H9 (cell line): Measurements from ENCODE around the gene MCRIP1. TPM values are rescaled to one million over a fixed set of nuclear protein-coding genes. Genes with fewer than 3 reads are reported as not detected.

ENCODE experiments used
- DNase-seq: peaks from one replicate; pipeline ENCODE4 v3.0.0-alpha.2; 2017
- H2AFZ ChIP-seq: one replicate; pipeline ENCODE4 v1.6.1; 2013; ENCODE audit warnings: mild to moderate bottlenecking, low read length, control low read depth, moderate library complexity
- H2AK5ac ChIP-seq: 2 replicates; pipeline ENCODE4 v1.6.1; 2013; ENCODE audit warnings: low read length, control low read depth, mixed read lengths; ENCODE audit not compliant: insufficient read length
- H2BK120ac ChIP-seq: one replicate; pipeline ENCODE4 v1.6.1; 2013; ENCODE audit warnings: low read depth, mild to moderate bottlenecking, low read length, control low read depth, inconsistent platforms; ENCODE audit not compliant: poor library complexity, severe bottlenecking
- H2BK12ac ChIP-seq: 2 replicates; pipeline ENCODE4 v1.6.1; 2013; ENCODE audit warnings: low read length, control low read depth, mixed read lengths, low read depth; ENCODE audit not compliant: insufficient read length
- H2BK15ac ChIP-seq: 2 replicates; pipeline ENCODE4 v1.6.1; 2013; ENCODE audit warnings: low read depth, low read length, control low read depth
- H2BK20ac ChIP-seq: one replicate; pipeline ENCODE4 v1.6.1; 2013; ENCODE audit warnings: low read depth, mild to moderate bottlenecking, low read length, control low read depth, inconsistent platforms; ENCODE audit not compliant: poor library complexity, severe bottlenecking
- H2BK5ac ChIP-seq: 2 replicates; pipeline ENCODE4 v1.6.1; 2013; ENCODE audit warnings: low read length, control low read depth, mixed read lengths; ENCODE audit not compliant: insufficient read length
- H3K14ac ChIP-seq: 2 replicates; pipeline ENCODE4 v1.6.1; 2013; ENCODE audit warnings: low read length, control low read depth; ENCODE audit not compliant: insufficient read depth
- H3K18ac ChIP-seq: 2 replicates; pipeline ENCODE4 v1.6.1; 2013; ENCODE audit warnings: low read depth, mild to moderate bottlenecking, mixed read lengths, low read length, control low read depth; ENCODE audit not compliant: insufficient read length
- H3K23ac ChIP-seq: 2 replicates; pipeline ENCODE4 v1.6.1; 2013; ENCODE audit warnings: low read length, control low read depth, mixed read lengths, low read depth; ENCODE audit not compliant: insufficient read length
- H3K23me2 ChIP-seq: 2 replicates; pipeline ENCODE4 v1.6.1; 2013; ENCODE audit warnings: low read depth, mild to moderate bottlenecking, mixed read lengths, low read length, control low read depth; ENCODE audit not compliant: insufficient read length, poor library complexity, severe bottlenecking
- H3K27ac ChIP-seq: 2 replicates; pipeline ENCODE4 v1.5.1; 2013; ENCODE audit warnings: low read length, control low read depth, mixed read lengths, low read depth; ENCODE audit not compliant: insufficient read length
- H3K27me3 ChIP-seq: 2 replicates; pipeline ENCODE4 v1.6.1; 2013; ENCODE audit warnings: low read length, control low read depth, inconsistent platforms; ENCODE audit not compliant: insufficient read depth
- H3K4ac ChIP-seq: 2 replicates; pipeline ENCODE4 v1.6.1; 2013; ENCODE audit warnings: low read depth, mild to moderate bottlenecking, control low read depth, inconsistent platforms, low read length, moderate library complexity
- H3K4me1 ChIP-seq: 2 replicates; pipeline ENCODE4 v1.6.1; 2013; ENCODE audit warnings: low read length, control low read depth, inconsistent platforms; ENCODE audit not compliant: insufficient read depth
- H3K4me2 ChIP-seq: 2 replicates; pipeline ENCODE4 v1.6.1; 2013; ENCODE audit warnings: low read length, control low read depth, mixed read lengths; ENCODE audit not compliant: insufficient read length, insufficient read depth
- H3K56ac ChIP-seq: 2 replicates; pipeline ENCODE4 v1.6.1; 2013; ENCODE audit warnings: low read depth, mild to moderate bottlenecking, mixed read lengths, low read length, control low read depth; ENCODE audit not compliant: insufficient read length
- H3K79me1 ChIP-seq: 2 replicates; pipeline ENCODE4 v1.6.1; 2013; ENCODE audit warnings: low read depth, mild to moderate bottlenecking, moderate library complexity, low read length, control low read depth, inconsistent platforms; ENCODE audit not compliant: insufficient read depth, poor library complexity, severe bottlenecking
- H3K79me2 ChIP-seq: 2 replicates; pipeline ENCODE4 v1.6.1; 2013; ENCODE audit warnings: low read length, control low read depth, inconsistent platforms; ENCODE audit not compliant: insufficient read depth
- H3K9ac ChIP-seq: 2 replicates; pipeline ENCODE4 v1.6.1; 2013; ENCODE audit warnings: low read length, control low read depth, mixed read lengths; ENCODE audit not compliant: insufficient read length; ENCODE audit errors: extremely low read depth
- H3K9me3 ChIP-seq: one replicate; pipeline ENCODE4 v1.6.1; 2013; ENCODE audit warnings: low read depth, low read length, inconsistent platforms; ENCODE audit not compliant: control insufficient read depth
- H3T11ph ChIP-seq: one replicate; pipeline ENCODE4 v1.6.1; 2013; ENCODE audit warnings: mild to moderate bottlenecking, low read length, control low read depth, inconsistent platforms
- H4K20me1 ChIP-seq: one replicate; pipeline ENCODE4 v1.6.1; 2013; ENCODE audit not compliant: control insufficient read depth, insufficient read length, insufficient read depth
- H4K5ac ChIP-seq: 2 replicates; pipeline ENCODE4 v1.6.1; 2013; ENCODE audit warnings: low read depth, mild to moderate bottlenecking, mixed read lengths, low read length, control low read depth; ENCODE audit not compliant: insufficient read length
- H4K8ac ChIP-seq: replicated peaks from 2 replicates; pipeline ENCODE4 v1.6.1; 2013; ENCODE audit warnings: low read length, control low read depth, mixed read lengths, low read depth; ENCODE audit not compliant: insufficient read length
- H4K91ac ChIP-seq: 2 replicates; pipeline ENCODE4 v1.6.1; 2013; ENCODE audit warnings: low read depth, mild to moderate bottlenecking, moderate library complexity, mixed read lengths, low read length, control low read depth; ENCODE audit not compliant: insufficient read length
- H3K27ac Mint-ChIP-seq, 3 experiments: 2 replicates in 2 of 3; 3 replicates in 1 of 3; pipeline ENCODE4 v1.8.0; 2020 to 2021; ENCODE audit warnings: mixed read lengths in 3 of 3, mild to moderate bottlenecking in 1 of 3, moderate library complexity in 1 of 3
- H3K27me3 Mint-ChIP-seq: 2 replicates; pipeline ENCODE4 v1.8.0; 2021; ENCODE audit warnings: low read depth, mild to moderate bottlenecking, moderate library complexity, mixed read lengths
- H3K36me3 Mint-ChIP-seq, 3 experiments: 2 replicates in 2 of 3; 3 replicates in 1 of 3; pipeline ENCODE4 v1.8.0; 2020 to 2021; ENCODE audit warnings: low read depth in 3 of 3, mixed read lengths in 3 of 3; ENCODE audit not compliant: insufficient read depth in 1 of 3
- H3K4me1 Mint-ChIP-seq, 2 experiments: 2 replicates each; pipeline ENCODE4 v1.8.0; 2020; ENCODE audit warnings: mixed read lengths in 2 of 2
- H3K4me3 Mint-ChIP-seq, 2 experiments: 2 replicates in 1 of 2; 3 replicates in 1 of 2; pipeline ENCODE4 v1.8.0; 2020 to 2021; ENCODE audit warnings: mild to moderate bottlenecking in 2 of 2, mixed read lengths in 2 of 2, moderate library complexity in 1 of 2
- H3K9me3 Mint-ChIP-seq, 2 experiments: 2 replicates in 1 of 2; 3 replicates in 1 of 2; pipeline ENCODE4 v1.8.0; 2020; ENCODE audit warnings: mild to moderate bottlenecking in 2 of 2, mixed read lengths in 2 of 2, moderate library complexity in 1 of 2
- CTCF ChIP-seq: fragments of 200-600 bp; sonication (generic); conservative IDR thresholded peaks from 3 replicates; pipeline ENCODE4 v1.8.0; 2021; ENCODE audit warnings: antibody characterized with exemption, mild to moderate bottlenecking
- WGBS: extraction: QIAGEN DNeasy Blood & Tissue Kit; methylation state at CpG from one replicate; pipeline ENCODE4 v1.1.7; 2013; ENCODE audit warnings: missing lambda C conversion rate, low lambda C conversion rate, mixed read lengths; ENCODE audit not compliant: insufficient read length; ENCODE audit errors: extremely low coverage; 5-methylcytosine and 5-hydroxymethylcytosine counted together
- total RNA-seq: library from RNA; stranded (reverse); gene quantifications from 2 replicates; pipeline ENCODE4 v1.2.1, GENCODE V29; 2021

Gene MCRIP1
- total RNA-seq, 1 experiment from 2014 or later: 118 TPM

GRCh38 chr17:81860756-81861568 lies 27.9 kb upstream of the MCRIP1 start:
- Histone ChIP-seq H2BK15ac (no peak overlapping the region), H3K56ac (no peak overlapping the region), H3K79me2 (peaks cover 20% of the 10 kb centered on the region; the same call in 1 of the 2 replicates), H2BK5ac (peak overlapping the region; percentile 33), H4K8ac (no peak overlapping the region), H3K4ac (no peak overlapping the region), H3K23me2 (peaks cover 10% of the 10 kb centered on the region), H3K18ac (peak overlapping the region; percentile 84), H3K23ac (no peak overlapping the region), H3T11ph (no peak overlapping the region), H2BK120ac (no peak overlapping the region), H3K4me1 (peaks cover 3% of the 10 kb centered on the region; the same call in 1 of the 2 replicates), H2AK5ac (no peak overlapping the region), H3K9me3 (no peaks in the 10 kb centered on the region), H4K5ac (no peak overlapping the region), H4K91ac (no peak overlapping the region), H3K14ac (peak overlapping the region; percentile 94), H2BK12ac (no peak overlapping the region), H3K4me2 (peak overlapping the region; percentile 90), H2AFZ (no peak overlapping the region), H3K79me1 (peaks cover 14% of the 10 kb centered on the region), H3K27me3 (no peaks in the 10 kb centered on the region), H3K9ac (peak overlapping the region; percentile 92), H3K27ac (no peak overlapping the region), H4K20me1 (peaks cover 2% of the 10 kb centered on the region), H2BK20ac (no peak overlapping the region)
- Mint-ChIP-seq H3K27me3 (peaks cover 2% of the 10 kb centered on the region), H3K9me3 (peaks cover 0 to 3% of the 10 kb centered on the region in 2 experiments; a peak in 1 of 5 replicates), H3K4me1 (peaks cover 9 to 20% of the 10 kb centered on the region in 2 experiments), H3K36me3 (peaks cover 22 to 54% (median 50%) of the 10 kb centered on the region in 3 experiments; a peak in 6 of 7 replicates), H3K27ac (peak overlapping the region; percentile 96 to 98 (median 97)), H3K4me3 (peak overlapping the region; percentile 82 to 94)
- WGBS: no CpG with 5 or more reads among the region's 74 CpGs
- DNase-seq: peak; percentile 100
- TF ChIP-seq CTCF: no peak
